ENCODE results near the gene EEF1G. TPM values are rescaled to one million over a fixed set of nuclear protein-coding genes. Genes with fewer than 3 reads are reported as not detected.

The EEF1G gene
- total RNA-seq, 3 donors from 2014 or later (not counting 1 experiment from before 2014, with no cell fraction given), result 628 to 754 (median 714) TPM

- H3K27me3 ChIP-seq (ENCODE audit: control insufficient read depth, insufficient read depth, low read length), result no peaks in the 10 kb centered on the region
- DNase-seq, result no peak
- H3K4me1 ChIP-seq (ENCODE audit: control insufficient read depth, insufficient read depth, low read length), result peaks cover 28% of the 10 kb centered on the region
- no peak overlapping the region for H3K27ac ChIP-seq (ENCODE audit: low read length)
- Mint-ChIP-seq H3K9me3 (no peaks in the 10 kb centered on the region), H3K4me1 (peaks cover 27 to 47% of the 10 kb centered on the region in 2 donors), H3K27me3 (ENCODE audit: low read depth in 2 of 2) (no peaks in the 10 kb centered on the region), H3K36me3 (no peaks in the 10 kb centered on the region), H3K4me3 (no peak overlapping the region), H3K27ac (peak overlapping the region in 1 of 2 donors; percentile 53)
- TF ChIP-seq CTCF (IDR thresholded peaks at IDR 0.05), result no peak
- H3K9me3 ChIP-seq (ENCODE audit: control insufficient read depth, insufficient read depth, low read length), result no peaks in the 10 kb centered on the region
- WGBS (ENCODE audit: insufficient coverage), result 94% methylated on average over 12 of the region's 13 CpGs
- no peak for ATAC-seq
- H3K4me3 ChIP-seq (ENCODE audit: low read length), result no peak overlapping the region
- intact Hi-C loops (cut with micrococcal nuclease), result no loop called here
- peaks cover 33% of the 10 kb centered on the region for H3K36me3 ChIP-seq (ENCODE audit: control insufficient read depth, insufficient read depth, low read length)
Measured at GRCh38 chr11:62604460-62605120, 30.9 kb upstream of the EEF1G start.

- no peaks in the 10 kb centered on the region for H3K27me3 ChIP-seq (ENCODE audit: control insufficient read depth, insufficient read depth, low read length)
- intact Hi-C loops (cut with micrococcal nuclease), result no loop called here
- H3K36me3 ChIP-seq (ENCODE audit: control insufficient read depth, insufficient read depth, low read length), result peaks cover 33% of the 10 kb centered on the region
- no peak overlapping the region for H3K4me3 ChIP-seq (ENCODE audit: low read length)
- no peak overlapping the region for H3K27ac ChIP-seq (ENCODE audit: low read length)
- Mint-ChIP-seq H3K27ac (peak overlapping the region; percentile 18 to 35), H3K9me3 (no peaks in the 10 kb centered on the region), H3K4me3 (peak overlapping the region; percentile 82), H3K4me1 (peaks cover 34 to 47% of the 10 kb centered on the region in 2 donors), H3K36me3 (no peaks in the 10 kb centered on the region), H3K27me3 (ENCODE audit: low read depth in 2 of 2) (no peaks in the 10 kb centered on the region)
- DNase-seq (no peak), ATAC-seq (no peak)
- no peaks in the 10 kb centered on the region for H3K9me3 ChIP-seq (ENCODE audit: control insufficient read depth, insufficient read depth, low read length)
- peaks cover 35% of the 10 kb centered on the region for H3K4me1 ChIP-seq (ENCODE audit: control insufficient read depth, insufficient read depth, low read length)
- no peak for TF ChIP-seq CTCF (IDR thresholded peaks at IDR 0.05)
- 90% methylated on average over 8 of the region's 8 CpGs for WGBS (ENCODE audit: insufficient coverage)
Measured at GRCh38 chr11:62603776-62604299, 30.1 kb upstream of the EEF1G start.

- H3K4me3 ChIP-seq (ENCODE audit: low read length), result no peak overlapping the region
- H3K36me3 ChIP-seq (ENCODE audit: control insufficient read depth, insufficient read depth, low read length), result peaks cover 35% of the 10 kb centered on the region
- Mint-ChIP-seq H3K9me3 (no peaks in the 10 kb centered on the region), H3K36me3 (no peaks in the 10 kb centered on the region), H3K27me3 (ENCODE audit: low read depth in 2 of 2) (no peaks in the 10 kb centered on the region), H3K27ac (peak overlapping the region; percentile 18 to 35), H3K4me3 (peak overlapping the region; percentile 82), H3K4me1 (peaks cover 42 to 53% of the 10 kb centered on the region in 2 donors)
- WGBS (ENCODE audit: insufficient coverage), result 88% methylated on average over 13 of the region's 13 CpGs
- ATAC-seq, result no peak
- no peaks in the 10 kb centered on the region for H3K27me3 ChIP-seq (ENCODE audit: control insufficient read depth, insufficient read depth, low read length)
- H3K9me3 ChIP-seq (ENCODE audit: control insufficient read depth, insufficient read depth, low read length), result no peaks in the 10 kb centered on the region
- intact Hi-C loops (cut with micrococcal nuclease), result no loop called here
- peaks cover 43% of the 10 kb centered on the region for H3K4me1 ChIP-seq (ENCODE audit: control insufficient read depth, insufficient read depth, low read length)
- H3K27ac ChIP-seq (ENCODE audit: low read length), result no peak overlapping the region
- no peak for DNase-seq
- no peak for TF ChIP-seq CTCF (IDR thresholded peaks at IDR 0.05)
Measured at GRCh38 chr11:62603072-62603408, 29.3 kb upstream of the EEF1G start.

Data from natural killer cell (primary cell).